Endometrial microvascular endothelial cells (primary cell): Measurements from ENCODE around the gene KIZ. TPM values are rescaled to one million over a fixed set of nuclear protein-coding genes. Genes with fewer than 3 reads are reported as not detected.
"Not testable (repeated sequence)": the region's sequence is repeated elsewhere in the genome, so short reads cannot be mapped to it uniquely, and the experiment has no call there.

Source experiments
- in situ Hi-C: cut with HindIII; loops from 2 replicates; pipeline ENCODE4 v1.10.0; 2017; ENCODE audit warnings: low sequenced_read_pairs, low pct_unique_long_range_greater_than_20kb; ENCODE audit errors: inconsistent ontology term
- total RNA-seq: library from RNA; depleted of rRNA; stranded (reverse); fragments of >200 nt; gene quantifications from one replicate; pipeline ENCODE4 v1.2.3, GENCODE V29; 2015; ENCODE audit errors: inconsistent ontology term

The KIZ gene
- total RNA-seq, 1 donor from 2014 or later = 28.0 TPM

DNA sequence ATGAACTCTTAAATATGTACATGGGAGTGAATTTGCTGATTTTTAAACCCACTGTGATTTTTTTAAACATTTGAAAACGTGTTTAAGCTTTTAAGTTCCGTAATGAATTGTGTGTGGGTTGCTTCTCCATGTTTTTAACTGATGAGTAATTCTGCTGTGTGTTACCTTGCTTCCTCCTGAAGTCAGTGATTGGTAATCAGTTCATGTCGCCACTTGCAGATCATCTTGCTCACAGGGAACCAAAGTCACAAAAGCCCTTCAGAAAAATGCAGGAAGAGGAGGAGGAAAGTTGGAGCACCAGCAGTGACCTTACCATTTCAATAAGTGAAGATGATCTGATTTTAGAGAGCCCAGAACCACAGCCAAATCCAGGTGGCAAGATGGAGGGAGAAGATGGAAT is 36.7 kb downstream of the KIZ start:
- in situ Hi-C loops = no loop called here

- in situ Hi-C loops = no loop called here
These were observed 40.9 kb downstream of the KIZ start for GRCh38 chr20:21166801-21167200.

DNA sequence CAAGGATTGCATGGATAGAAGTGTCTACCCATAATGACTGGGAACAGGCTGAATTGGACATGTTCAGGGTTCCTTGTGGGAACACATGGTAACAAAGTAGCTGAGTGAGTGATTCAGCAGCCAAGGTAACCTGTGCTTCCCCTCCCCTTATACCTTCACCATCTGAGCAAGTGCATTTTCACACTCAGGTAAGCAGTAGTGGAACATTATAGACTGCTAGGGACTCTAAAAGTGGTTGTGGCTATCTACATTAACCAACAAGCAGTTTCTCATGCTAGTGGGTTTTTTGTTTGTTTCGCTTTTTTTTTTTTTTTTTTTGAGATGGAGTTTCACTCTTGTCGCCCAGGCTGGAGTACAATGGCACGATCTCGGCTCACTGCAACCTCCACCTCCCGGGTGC is 41.4 kb downstream of the KIZ start:
- in situ Hi-C loops = no loop called here

DNA sequence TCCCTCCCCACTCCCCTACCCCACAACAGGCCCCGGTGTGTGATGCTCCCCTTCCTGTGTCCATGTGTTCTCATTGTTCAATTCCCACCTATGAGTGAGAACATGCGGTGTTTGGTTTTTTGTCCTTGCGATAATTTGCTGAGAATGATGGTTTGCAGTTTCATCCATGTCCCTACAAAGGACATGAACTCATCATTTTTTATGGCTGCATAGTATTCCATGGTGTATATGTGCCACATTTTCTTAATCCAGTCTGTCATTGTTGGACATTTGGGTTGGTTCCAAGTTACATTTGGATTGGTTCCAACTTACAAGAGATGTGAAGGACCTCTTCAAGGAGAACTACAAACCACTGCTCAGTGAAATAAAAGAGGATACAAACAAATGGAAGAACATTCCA is 42.2 kb downstream of the KIZ start:
- in situ Hi-C loops = not testable (repeated sequence)

- in situ Hi-C loops = no loop called here
These were observed 46.7 kb downstream of the KIZ start for GRCh38 chr20:21172626-21173025.

GRCh38 chr20:21173485-21173884 is 47.6 kb downstream of the KIZ start:
- in situ Hi-C loops = no loop called here

DNA sequence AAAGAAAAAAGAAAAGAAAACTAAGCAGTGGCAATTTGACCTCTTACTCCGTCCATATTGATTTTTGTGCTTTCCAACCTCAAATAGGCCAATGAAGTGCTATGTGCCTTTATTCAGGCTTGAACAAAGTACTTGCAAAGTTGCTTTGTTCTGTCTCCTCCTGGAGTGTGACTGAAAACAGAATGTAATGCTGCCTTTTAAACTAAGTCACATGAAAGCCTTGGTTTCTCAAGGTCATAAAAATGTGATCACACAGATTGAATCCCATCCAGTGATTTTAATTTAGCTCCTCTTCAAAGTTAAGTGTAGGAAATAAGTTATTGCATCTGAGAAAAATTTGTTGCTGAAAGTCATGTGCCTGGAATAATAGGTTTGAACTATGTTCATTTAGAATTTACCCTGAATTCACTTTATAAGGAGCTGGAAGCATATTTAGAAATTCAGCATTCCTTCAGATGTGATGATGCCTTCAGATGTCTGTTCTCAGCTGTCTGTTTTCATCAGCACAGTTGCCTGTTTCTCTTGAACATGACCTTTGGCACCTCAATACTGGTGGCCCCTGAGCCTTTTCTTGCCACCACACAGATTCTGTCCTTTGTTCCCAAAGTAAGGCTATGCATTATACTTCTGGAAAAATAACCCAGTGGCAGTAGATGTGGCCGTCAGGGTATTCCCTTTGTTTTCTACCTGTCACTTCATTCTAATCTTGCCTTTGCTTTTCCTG is 48.8 kb downstream of the KIZ start:
- in situ Hi-C loops = no loop called here

DNA sequence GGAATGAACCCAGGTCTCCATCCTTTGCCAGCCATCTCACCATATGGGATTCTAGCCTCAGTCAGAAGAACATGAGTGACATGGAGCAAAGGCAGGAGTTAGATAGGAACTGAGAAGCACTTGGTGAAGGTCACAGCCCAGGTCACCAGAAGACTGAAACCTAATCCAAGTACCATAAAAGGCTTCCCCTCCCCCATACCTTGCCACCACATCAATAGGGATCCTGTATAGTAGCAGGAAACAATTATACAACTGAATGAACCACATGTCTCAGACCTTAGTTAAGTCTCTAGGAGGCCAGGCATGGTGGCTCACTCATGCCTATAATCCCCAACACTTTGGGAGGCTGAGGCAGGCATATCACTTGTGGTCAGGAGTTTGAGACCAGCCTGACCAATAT is 49.6 kb downstream of the KIZ start:
- in situ Hi-C loops = no loop called here

DNA sequence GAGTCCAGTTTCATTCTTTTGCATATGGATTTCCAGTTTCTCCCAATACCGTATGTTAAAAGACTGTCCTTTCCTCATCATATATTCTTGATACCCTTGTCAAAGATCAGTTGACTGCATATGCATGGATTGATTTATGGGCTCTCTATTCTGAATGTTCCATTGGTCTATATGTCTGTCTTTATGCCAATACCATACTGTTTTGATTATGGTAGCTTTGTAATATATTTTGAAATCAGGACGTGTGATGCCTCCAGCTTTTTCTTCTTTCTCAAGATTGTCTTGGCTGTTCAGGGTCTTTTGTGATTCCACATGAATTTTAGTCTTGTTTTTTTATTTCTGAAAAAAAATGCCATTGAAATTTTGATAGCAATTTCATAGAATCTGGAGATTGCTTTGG is 51.9 kb downstream of the KIZ start:
- in situ Hi-C loops = no loop called here

DNA sequence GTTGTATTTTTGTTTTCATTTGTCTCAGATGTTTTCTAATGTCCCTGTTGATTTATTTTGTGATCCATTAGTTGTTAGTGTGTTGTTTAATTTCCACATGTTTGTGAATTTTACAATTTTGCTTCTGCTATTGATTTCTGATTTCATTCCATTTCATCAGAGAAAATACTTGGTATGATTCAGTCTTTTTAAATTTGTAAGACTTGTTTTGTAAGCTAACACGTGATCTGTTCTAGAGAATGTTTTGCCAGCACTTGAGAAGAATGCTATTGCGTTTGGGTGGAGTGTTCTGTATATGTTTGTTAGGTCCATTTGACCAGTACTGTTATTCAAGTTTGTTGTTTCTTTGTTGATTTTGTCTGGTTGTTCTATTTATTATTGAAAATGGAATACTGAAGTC is 53.9 kb downstream of the KIZ start:
- in situ Hi-C loops = no loop called here

DNA sequence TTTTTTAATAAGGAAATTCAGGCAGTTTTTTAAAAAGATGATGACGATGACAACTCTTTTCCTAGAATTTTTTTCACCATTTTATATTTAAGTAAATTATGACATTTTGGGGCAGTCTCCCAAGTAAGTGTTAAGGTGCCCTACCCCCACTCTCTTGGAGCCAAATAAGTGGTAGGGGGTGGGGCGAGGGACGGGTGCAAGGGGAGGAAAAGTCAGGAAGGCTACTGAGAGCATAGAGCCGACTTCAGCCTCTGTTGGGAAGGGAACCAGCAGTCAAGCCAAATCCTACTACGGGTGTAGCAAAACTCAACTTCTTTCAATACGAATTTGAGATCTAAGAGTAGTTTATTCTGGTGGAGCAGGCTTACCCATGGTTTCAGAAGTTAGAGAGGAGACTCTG is 54.4 kb downstream of the KIZ start:
- in situ Hi-C loops = no loop called here

- in situ Hi-C loops = no loop called here
These were observed 55.1 kb downstream of the KIZ start for GRCh38 chr20:21181028-21181427.

DNA sequence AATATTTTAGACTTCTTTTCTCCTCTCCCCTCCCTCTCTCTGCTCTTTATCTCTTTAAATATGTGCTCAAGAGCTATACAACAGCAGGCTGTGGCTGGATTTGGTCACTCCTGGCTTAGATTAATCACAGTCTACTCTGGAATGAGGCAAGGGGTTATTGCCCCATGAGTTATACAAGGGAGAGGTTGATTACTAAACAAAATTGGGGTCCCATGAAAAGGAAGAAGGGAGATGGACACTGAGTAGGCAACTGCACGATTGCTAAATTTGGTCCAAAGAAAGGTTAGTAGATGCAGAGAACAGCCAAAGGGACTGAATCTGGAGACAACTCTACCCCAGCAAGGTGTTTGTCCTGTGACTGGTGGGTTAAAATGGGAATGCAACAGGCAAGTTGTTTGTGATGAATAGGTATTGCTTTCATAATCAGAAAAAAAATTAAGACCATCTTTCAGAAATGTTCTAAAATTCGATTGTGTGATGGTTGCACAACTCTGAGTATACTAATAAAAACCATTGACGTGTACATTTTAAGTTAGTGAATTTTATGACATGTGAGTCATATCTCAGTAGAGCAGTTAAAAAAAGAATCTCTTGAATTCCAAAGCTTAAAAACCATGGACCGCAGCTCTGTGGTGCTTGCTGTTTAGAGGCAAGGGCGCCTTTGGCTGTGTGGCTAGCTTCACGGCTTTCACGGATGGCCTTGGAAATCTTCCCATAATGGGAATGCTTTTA is 57.1 kb downstream of the KIZ start:
- in situ Hi-C loops = no loop called here

- in situ Hi-C loops = no loop called here
These were observed 57.8 kb downstream of the KIZ start for GRCh38 chr20:21183722-21184121.

GRCh38 chr20:21184819-21185218 is 58.9 kb downstream of the KIZ start:
- in situ Hi-C loops = no loop called here

- in situ Hi-C loops = no loop called here
These were observed 60.0 kb downstream of the KIZ start for GRCh38 chr20:21185849-21186248.

DNA sequence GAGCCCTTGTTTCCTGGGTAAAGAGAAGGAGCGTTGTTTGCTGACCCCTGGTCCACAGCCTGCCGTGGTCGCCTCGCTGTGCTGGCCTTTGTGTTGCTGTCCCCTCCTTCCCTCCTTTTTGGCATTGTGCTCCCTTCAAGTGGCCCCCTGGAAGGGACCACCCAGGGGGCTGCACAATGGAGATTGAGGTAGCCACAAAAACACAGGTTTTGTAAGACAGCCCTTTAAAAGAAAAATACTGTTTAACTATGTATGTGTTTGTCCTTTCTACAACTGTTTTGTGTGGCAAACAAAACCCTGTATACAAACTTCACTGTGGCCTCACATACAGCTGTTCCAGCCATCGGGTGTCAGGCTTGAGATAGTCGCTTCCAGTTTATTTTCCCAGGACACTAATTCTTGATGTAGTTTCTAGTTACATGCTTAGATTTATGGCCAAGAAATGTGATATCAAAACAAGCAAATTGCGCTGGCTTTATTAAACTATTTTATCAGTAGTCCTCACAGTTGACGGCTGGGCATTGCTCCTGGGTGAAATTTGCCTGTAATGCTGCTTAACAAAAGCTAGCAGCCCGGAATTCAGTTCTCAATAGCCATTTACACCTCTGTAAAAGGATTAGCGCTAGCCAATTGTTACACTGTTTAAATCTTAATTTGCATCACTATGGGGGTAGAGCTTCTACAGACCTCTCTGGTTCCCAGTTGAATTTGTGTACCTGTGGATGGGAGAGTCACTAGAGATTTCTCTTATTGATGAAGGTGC is 64.1 kb downstream of the KIZ start:
- in situ Hi-C loops = no loop called here

- in situ Hi-C loops = no loop called here
These were observed 65.0 kb downstream of the KIZ start for GRCh38 chr20:21190869-21191268.

- in situ Hi-C loops = no loop called here
These were observed 66.0 kb downstream of the KIZ start for GRCh38 chr20:21191839-21192238.

DNA sequence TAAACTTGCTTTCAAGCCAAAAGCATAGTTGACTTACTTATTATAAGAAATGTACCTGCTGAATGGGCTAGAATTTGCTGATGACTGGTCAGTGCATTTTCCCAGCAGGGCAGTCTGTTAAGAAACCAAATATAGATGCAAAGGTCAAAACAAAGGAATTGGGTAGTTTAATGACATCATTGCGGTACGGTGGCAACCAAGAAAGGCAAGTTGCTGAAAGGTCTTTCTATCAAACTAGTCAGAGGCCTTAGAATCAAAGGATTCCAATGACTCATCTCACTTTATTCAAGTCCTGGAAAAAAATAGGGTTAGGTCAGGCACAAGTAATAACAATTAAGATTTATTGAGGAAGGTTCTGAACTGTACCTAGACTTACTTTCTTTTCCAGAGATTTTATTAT is 76.4 kb downstream of the KIZ start:
- in situ Hi-C loops = no loop called here
